GM12874 (cell line): ENCODE measurements around the gene AADAC.

Experiments used
- CTCF ChIP-seq: IDR thresholded peaks from 2 replicates; pipeline ENCODE4 v1.5.1; 2011; ENCODE audit warnings: low read depth, mild to moderate bottlenecking, control low read depth, low read length, moderate library complexity; ENCODE audit not compliant: insufficient read depth

AADAC gene

GRCh38 chr3:151863611-151864010, 49.7 kb downstream of the AADAC start:
- TF ChIP-seq CTCF: no peak

- TF ChIP-seq CTCF: no peak
These were observed 50.6 kb downstream of the AADAC start for GRCh38 chr3:151864423-151865101.

- TF ChIP-seq CTCF: no peak
These were observed 52.9 kb downstream of the AADAC start for GRCh38 chr3:151866711-151867410.

- no peak for TF ChIP-seq CTCF
These were observed 53.8 kb downstream of the AADAC start for GRCh38 chr3:151867666-151868065.

GRCh38 chr3:151869181-151869580, 55.3 kb downstream of the AADAC start:
- TF ChIP-seq CTCF: no peak

GRCh38 chr3:151871639-151872468, 57.9 kb downstream of the AADAC start:
- no peak for TF ChIP-seq CTCF

- TF ChIP-seq CTCF: no peak
These were observed 59.5 kb downstream of the AADAC start, which contains the start of gene SUCNR1 for GRCh38 chr3:151873398-151873797. SUCNR1 (plus strand) TSS chr3:151873643; CDS start chr3:151879893, 6,250 bp downstream.
